ENCODE results near the gene TSC2.
"Not testable (repeated sequence)": the region's sequence is repeated elsewhere in the genome, so short reads cannot be mapped to it uniquely, and the experiment has no call there.

- TF ChIP-seq ZNF552, ZNF34 (CRISPR knock-in tag; IDR thresholded peaks at IDR 0.05; ENCODE audit: borderline replicate concordance): not testable (repeated sequence)
These were observed 63.2 kb downstream of the TSC2 start for GRCh38 chr16:2111009-2111353.
